ENCODE data around the gene PLN.

Gene PLN

GRCh38 chr6:118537574-118537973 lies 10.5 kb upstream of the PLN start:
- DNase-seq (ENCODE audit: low read depth, low spot score) = no peak

- DNase-seq (ENCODE audit: low read depth, low spot score) = no peak
Observed at GRCh38 chr6:118542184-118542952, 5.7 kb upstream of the PLN start.

GRCh38 chr6:118544105-118544504 lies 4.0 kb upstream of the PLN start:
- DNase-seq (ENCODE audit: low read depth, low spot score) = no peak

- no peak for DNase-seq (ENCODE audit: low read depth, low spot score)
Observed at GRCh38 chr6:118546164-118546879, 1.8 kb upstream of the PLN start.

GRCh38 chr6:118546880-118547218 lies 1.2 kb upstream of the PLN start:
- no peak for DNase-seq (ENCODE audit: low read depth, low spot score)

GRCh38 chr6:118548613-118549012 lies 517 bp downstream of the PLN start:
- no peak for DNase-seq (ENCODE audit: low read depth, low spot score)

- DNase-seq (ENCODE audit: low read depth, low spot score) = no peak
Observed at GRCh38 chr6:118551063-118552053, 3.3 kb downstream of the PLN start.

- DNase-seq (ENCODE audit: low read depth, low spot score) = no peak
Observed at GRCh38 chr6:118553132-118553531, 5.0 kb downstream of the PLN start.

- DNase-seq (ENCODE audit: low read depth, low spot score) = no peak
Observed at GRCh38 chr6:118554698-118555097, 6.6 kb downstream of the PLN start.

- DNase-seq (ENCODE audit: low read depth, low spot score) = peak; percentile 32
Observed at GRCh38 chr6:118558464-118559217, 10.5 kb downstream of the PLN start.

- DNase-seq (ENCODE audit: low read depth, low spot score) = no peak
Observed at GRCh38 chr6:118559659-118560058, 11.6 kb downstream of the PLN start.

- DNase-seq (ENCODE audit: low read depth, low spot score) = no peak
Observed at GRCh38 chr6:118562248-118562647, 14.2 kb downstream of the PLN start.

GRCh38 chr6:118562959-118563358 lies 14.9 kb downstream of the PLN start:
- DNase-seq (ENCODE audit: low read depth, low spot score) = no peak

- no peak for DNase-seq (ENCODE audit: low read depth, low spot score)
Observed at GRCh38 chr6:118565311-118565960, 17.3 kb downstream of the PLN start.

GRCh38 chr6:118567974-118568373 lies 19.9 kb downstream of the PLN start:
- DNase-seq (ENCODE audit: low read depth, low spot score) = no peak

GRCh38 chr6:118569498-118569897 lies 21.4 kb downstream of the PLN start:
- no peak for DNase-seq (ENCODE audit: low read depth, low spot score)

GRCh38 chr6:118571121-118571520 lies 23.0 kb downstream of the PLN start:
- DNase-seq (ENCODE audit: low read depth, low spot score) = no peak

- no peak for DNase-seq (ENCODE audit: low read depth, low spot score)
Observed at GRCh38 chr6:118574051-118574865, 26.2 kb downstream of the PLN start.

GRCh38 chr6:118577972-118578371 lies 29.9 kb downstream of the PLN start:
- no peak for DNase-seq (ENCODE audit: low read depth, low spot score)

- DNase-seq (ENCODE audit: low read depth, low spot score) = no peak
Observed at GRCh38 chr6:118578617-118579016, 30.5 kb downstream of the PLN start.
